KMS-11 (cell line): ENCODE measurements around the gene TNPO1.

ENCODE experiments used
- H2AFZ ChIP-seq: fragments of 200-600 bp; sonication (generic); 2 replicates; pipeline ENCODE4 v1.6.1; 2016; ENCODE audit warnings: antibody characterized with exemption, mixed run types, low read depth
- H3K27ac ChIP-seq: fragments of 200-600 bp; sonication (generic); 2 replicates; pipeline ENCODE4 v1.6.1; 2016; ENCODE audit warnings: mild to moderate bottlenecking, mixed run types
- H3K27me3 ChIP-seq: fragments of 200-600 bp; sonication (generic); 2 replicates; pipeline ENCODE4 v1.6.1; 2017; ENCODE audit warnings: mild to moderate bottlenecking, low read depth, mixed run types, moderate library complexity; ENCODE audit not compliant: insufficient read depth
- H3K36me3 ChIP-seq: fragments of 200-600 bp; sonication (generic); 2 replicates; pipeline ENCODE4 v1.6.1; 2017; ENCODE audit warnings: mild to moderate bottlenecking, mixed run types; ENCODE audit not compliant: insufficient read depth
- H3K4me1 ChIP-seq: fragments of 200-600 bp; sonication (generic); 2 replicates; pipeline ENCODE4 v1.6.1; 2016; ENCODE audit warnings: mild to moderate bottlenecking, low read depth, mixed run types; ENCODE audit not compliant: poor library complexity, severe bottlenecking
- H3K4me2 ChIP-seq: fragments of 200-600 bp; sonication (generic); 2 replicates; pipeline ENCODE4 v1.7.0; 2016; ENCODE audit warnings: mild to moderate bottlenecking, mixed run types
- H3K4me3 ChIP-seq: fragments of 200-600 bp; sonication (generic); IDR thresholded peaks from 2 replicates; pipeline ENCODE4 v1.6.1; 2017; ENCODE audit warnings: low read depth, low read length, mixed read lengths; ENCODE audit not compliant: insufficient read depth
- H3K79me2 ChIP-seq: fragments of 200-600 bp; sonication (generic); 2 replicates; pipeline ENCODE4 v1.6.1; 2016; ENCODE audit warnings: low read depth, mixed run types; ENCODE audit not compliant: insufficient read depth
- H3K9ac ChIP-seq: fragments of 200-600 bp; sonication (generic); 2 replicates; pipeline ENCODE4 v1.6.1; 2016; ENCODE audit warnings: mild to moderate bottlenecking, mixed run types
- H4K20me1 ChIP-seq: fragments of 200-600 bp; sonication (generic); 2 replicates; pipeline ENCODE4 v1.6.1; 2016; ENCODE audit warnings: mild to moderate bottlenecking, mixed run types; ENCODE audit not compliant: insufficient read depth
- CTCF ChIP-seq: fragments of 200-600 bp; sonication (generic); conservative IDR thresholded peaks from 2 replicates; pipeline ENCODE4 v1.6.1; 2017; ENCODE audit warnings: low read depth, mild to moderate bottlenecking, antibody characterized with exemption, low read length, moderate library complexity, mixed read lengths

Gene TNPO1

GRCh38 chr5:72850113-72850512 is 33.7 kb downstream of the TNPO1 start:
- Histone ChIP-seq H2AFZ (no peak overlapping the region), H3K4me2 (peak overlapping the region; percentile 83), H3K36me3 (peaks cover 20% of the 10 kb centered on the region; the same call in 1 of the 2 replicates), H3K27ac (peak overlapping the region; percentile 95; the same call in 1 of the 2 replicates), H3K4me3 (no peak overlapping the region), H3K27me3 (no peaks in the 10 kb centered on the region), H3K79me2 (peaks cover 86% of the 10 kb centered on the region), H4K20me1 (peaks cover 47% of the 10 kb centered on the region), H3K9ac (peak overlapping the region; percentile 94; the same call in 1 of the 2 replicates), H3K4me1 (peaks cover 65% of the 10 kb centered on the region)
- TF ChIP-seq CTCF = no peak

GRCh38 chr5:72852356-72852755 is 35.9 kb downstream of the TNPO1 start:
- Histone ChIP-seq H3K4me2 (peak overlapping the region; percentile 83; the same call in 1 of the 2 replicates), H3K4me1 (peaks cover 58% of the 10 kb centered on the region), H3K36me3 (peaks cover 32% of the 10 kb centered on the region; the same call in 1 of the 2 replicates), H3K9ac (no peak overlapping the region), H3K27me3 (no peaks in the 10 kb centered on the region), H3K4me3 (no peak overlapping the region), H4K20me1 (peaks cover 57% of the 10 kb centered on the region), H2AFZ (no peak overlapping the region), H3K27ac (no peak overlapping the region), H3K79me2 (peaks cover 93% of the 10 kb centered on the region)
- TF ChIP-seq CTCF = no peak

- peaks cover 33% of the 10 kb centered on the region; the same call in 1 of the 2 replicates for H3K36me3 ChIP-seq
- H3K4me3 ChIP-seq = no peak overlapping the region
- no peak overlapping the region for H3K9ac ChIP-seq
- H3K4me1 ChIP-seq = peaks cover 57% of the 10 kb centered on the region
- H4K20me1 ChIP-seq = peaks cover 53% of the 10 kb centered on the region
- no peak for TF ChIP-seq CTCF
- no peak overlapping the region for H3K4me2 ChIP-seq
- no peak overlapping the region for H3K27ac ChIP-seq
- peaks cover 98% of the 10 kb centered on the region for H3K79me2 ChIP-seq
- H3K27me3 ChIP-seq = no peaks in the 10 kb centered on the region
- no peak overlapping the region for H2AFZ ChIP-seq
Observed at GRCh38 chr5:72854419-72854818, 38.0 kb downstream of the TNPO1 start.

- no peak for TF ChIP-seq CTCF
- Histone ChIP-seq H3K36me3 (peaks cover 37% of the 10 kb centered on the region; the same call in 1 of the 2 replicates), H3K4me2 (no peak overlapping the region)
Observed at GRCh38 chr5:72855821-72856220, 39.4 kb downstream of the TNPO1 start.

More at GRCh38 chr5:72855821-72856220, 39.4 kb downstream of the TNPO1 start:
- Histone ChIP-seq H3K27ac (no peak overlapping the region), H3K79me2 (peaks cover 98% of the 10 kb centered on the region), H3K27me3 (no peaks in the 10 kb centered on the region), H3K4me3 (no peak overlapping the region), H3K9ac (no peak overlapping the region), H4K20me1 (peaks cover 47% of the 10 kb centered on the region), H2AFZ (no peak overlapping the region), H3K4me1 (peaks cover 45% of the 10 kb centered on the region)
